GM19239 (cell line): ENCODE measurements around the gene HLA-B.

Experiments
- DNase-seq: peaks from one replicate; pipeline ENCODE4 v3.0.0; 2011; ENCODE audit warnings: low spot score; ENCODE audit not compliant: insufficient read length
- FAIRE-seq: peaks from 2 replicates; lab custom pipeline; 2011; peaks lifted over from hg19 to GRCh38; lab: Jason Lieb, UNC

The HLA-B gene

GRCh38 chr6:31354158-31354863 is 2.7 kb downstream of the HLA-B start:
- FAIRE-seq, result no peak

DNA sequence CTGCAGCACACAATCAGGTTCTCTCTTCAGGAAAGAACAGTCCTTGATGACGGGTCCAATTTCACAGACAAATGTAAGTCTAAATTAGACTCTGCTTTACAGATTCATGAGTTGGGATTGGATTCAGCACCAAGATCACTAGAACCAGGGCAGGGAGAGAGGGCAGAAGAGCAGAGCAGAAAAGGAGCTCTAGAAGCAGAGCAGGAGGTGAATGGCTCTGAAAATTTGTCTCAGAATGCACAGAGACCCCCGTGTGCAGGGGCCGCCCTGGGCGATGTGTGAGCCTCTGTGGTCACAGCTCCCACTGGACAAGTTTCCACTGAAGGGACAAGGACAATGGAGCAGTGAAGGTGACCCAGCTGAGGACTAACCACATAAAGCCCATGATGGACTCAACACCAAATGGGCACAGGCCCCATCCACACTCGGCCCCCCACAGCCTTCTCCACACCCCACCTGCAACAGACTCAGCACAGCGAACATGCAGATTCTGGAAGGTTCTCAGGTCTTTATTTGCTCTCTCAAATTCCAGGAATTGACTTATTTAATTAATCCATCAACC is 3.5 kb downstream of the HLA-B start:
- FAIRE-seq, result no peak
- DNase-seq, result no peak

More at GRCh38 chr6:31354158-31354863, 2.7 kb downstream of the HLA-B start:
- DNase-seq, result no peak

GRCh38 chr6:31352683-31353383 is 4.1 kb downstream of the HLA-B start:
- DNase-seq, result no peak
- FAIRE-seq, result no peak

GRCh38 chr6:31352310-31352682 is 4.7 kb downstream of the HLA-B start:
- no peak for FAIRE-seq
- no peak for DNase-seq

DNA sequence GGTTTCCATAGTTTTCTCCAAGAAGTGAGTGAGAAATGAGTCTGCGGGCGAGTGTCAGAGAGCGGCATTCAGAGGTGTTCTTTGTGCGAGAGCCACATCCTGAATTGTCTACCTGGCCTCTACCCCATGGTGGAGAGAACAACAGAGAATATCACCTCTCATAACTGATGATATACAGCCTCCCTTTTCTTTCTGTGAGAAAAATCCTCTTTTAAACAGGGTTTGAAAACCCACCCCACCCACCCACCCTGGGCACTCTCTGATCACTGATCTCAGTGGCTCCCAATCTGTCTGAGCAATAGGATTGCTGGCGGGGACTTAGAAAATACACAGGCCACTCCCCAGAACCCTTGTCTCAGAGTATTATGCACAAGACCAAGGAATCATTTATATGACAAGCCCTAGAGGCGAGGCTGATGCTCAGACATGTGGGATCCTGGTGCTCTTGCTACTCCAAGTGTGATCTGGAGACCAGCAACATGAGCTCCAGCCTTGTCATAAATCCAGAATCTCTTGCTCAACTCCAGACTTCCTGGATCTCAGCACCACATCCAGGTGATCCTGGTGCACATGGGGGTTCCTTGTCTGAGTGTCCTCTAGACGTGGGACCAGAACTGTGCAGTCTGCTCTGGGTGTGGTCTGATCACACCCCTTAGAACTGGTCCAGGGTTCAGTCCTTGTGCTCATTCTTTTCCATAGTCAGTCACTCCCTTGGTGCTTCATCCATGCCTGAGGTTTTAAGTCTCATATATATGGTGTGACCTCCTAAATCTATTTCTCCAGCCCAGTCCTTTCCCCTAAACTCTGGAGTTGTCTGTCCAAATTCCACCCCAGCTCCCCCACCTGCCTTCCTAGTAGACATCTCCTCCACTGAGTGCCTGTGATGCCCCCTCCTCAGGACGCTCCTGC is 5.3 kb downstream of the HLA-B start:
- FAIRE-seq (no peak), DNase-seq (no peak)

DNA sequence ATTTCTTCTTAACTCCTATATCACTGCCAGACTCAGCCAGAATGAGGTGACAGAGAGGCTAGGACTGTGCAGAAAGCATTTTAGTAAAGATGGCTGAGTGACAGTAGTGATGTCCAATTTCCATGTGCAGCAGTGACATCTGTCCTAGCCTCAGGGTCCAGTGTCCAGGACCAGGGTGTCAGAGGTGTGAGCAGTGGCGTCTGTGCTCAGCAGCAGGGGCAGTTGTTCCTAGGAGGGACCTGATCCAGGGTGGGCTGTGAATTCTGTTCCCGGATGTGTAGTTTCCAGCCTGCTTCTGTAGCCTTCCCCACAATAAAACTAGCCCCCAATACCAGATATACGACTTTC is 6.0 kb downstream of the HLA-B start:
- no peak for FAIRE-seq

DNA sequence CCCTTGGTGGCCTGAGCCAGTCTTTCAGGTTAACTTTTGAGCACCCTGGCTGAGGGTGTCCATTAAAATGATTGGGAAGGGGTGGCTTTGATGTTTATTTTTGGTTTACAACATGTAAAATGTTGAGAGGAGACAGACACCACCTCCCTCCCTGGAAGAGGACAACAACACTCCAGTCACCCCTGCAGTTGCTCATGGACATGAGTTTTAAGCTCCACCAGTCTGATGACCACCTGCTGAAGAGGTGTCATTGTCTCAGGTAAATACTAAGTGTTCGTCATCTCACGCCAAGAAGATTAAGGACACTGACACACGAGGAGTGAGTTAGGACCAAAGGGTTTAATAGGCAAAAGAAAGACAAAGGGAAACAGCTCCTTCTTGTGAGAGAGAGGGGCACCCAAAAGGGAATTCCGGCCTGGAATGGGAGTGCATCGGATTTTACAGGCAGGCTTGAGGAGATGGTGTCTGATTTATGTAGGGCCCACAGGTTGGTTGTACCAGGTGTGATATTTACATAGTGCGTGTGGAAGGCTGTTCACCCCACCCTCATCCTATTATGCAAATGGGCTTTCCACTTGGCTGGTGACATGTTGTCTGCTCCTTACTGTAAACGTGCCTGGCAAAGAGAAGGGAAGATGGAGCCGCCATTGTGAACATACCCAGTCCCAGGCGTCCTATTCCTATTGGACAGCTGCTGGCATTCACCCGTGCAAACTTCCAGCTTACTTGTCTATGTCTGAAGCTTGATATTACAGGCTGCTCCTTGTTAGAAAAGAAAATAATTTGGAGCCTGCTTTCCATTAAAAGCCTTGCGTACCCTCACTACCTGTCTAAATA is 6.6 kb downstream of the HLA-B start:
- peak; percentile 48 for FAIRE-seq
- DNase-seq, result no peak

More for the DNA sequence above, 6.0 kb downstream of the HLA-B start:
- DNase-seq, result no peak

DNA sequence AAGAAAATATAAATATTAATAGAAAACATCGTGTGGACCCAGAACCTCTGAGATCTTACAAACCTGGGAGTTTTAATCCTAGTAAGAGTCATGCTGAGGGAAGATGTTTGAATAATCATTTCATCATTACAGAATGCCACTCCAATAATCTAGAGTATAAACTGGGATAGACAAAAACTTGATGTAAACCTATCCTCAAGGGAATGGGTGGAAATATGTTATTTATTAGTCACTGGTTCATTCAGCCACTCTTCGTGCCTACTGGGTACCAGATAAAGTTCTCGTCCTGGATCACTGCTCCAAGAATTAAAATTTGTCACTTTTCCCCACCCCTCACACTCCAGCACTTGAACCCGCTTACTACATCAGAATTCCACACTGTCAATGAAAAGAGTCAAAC is 7.7 kb downstream of the HLA-B start:
- DNase-seq (no peak), FAIRE-seq (no peak)

DNA sequence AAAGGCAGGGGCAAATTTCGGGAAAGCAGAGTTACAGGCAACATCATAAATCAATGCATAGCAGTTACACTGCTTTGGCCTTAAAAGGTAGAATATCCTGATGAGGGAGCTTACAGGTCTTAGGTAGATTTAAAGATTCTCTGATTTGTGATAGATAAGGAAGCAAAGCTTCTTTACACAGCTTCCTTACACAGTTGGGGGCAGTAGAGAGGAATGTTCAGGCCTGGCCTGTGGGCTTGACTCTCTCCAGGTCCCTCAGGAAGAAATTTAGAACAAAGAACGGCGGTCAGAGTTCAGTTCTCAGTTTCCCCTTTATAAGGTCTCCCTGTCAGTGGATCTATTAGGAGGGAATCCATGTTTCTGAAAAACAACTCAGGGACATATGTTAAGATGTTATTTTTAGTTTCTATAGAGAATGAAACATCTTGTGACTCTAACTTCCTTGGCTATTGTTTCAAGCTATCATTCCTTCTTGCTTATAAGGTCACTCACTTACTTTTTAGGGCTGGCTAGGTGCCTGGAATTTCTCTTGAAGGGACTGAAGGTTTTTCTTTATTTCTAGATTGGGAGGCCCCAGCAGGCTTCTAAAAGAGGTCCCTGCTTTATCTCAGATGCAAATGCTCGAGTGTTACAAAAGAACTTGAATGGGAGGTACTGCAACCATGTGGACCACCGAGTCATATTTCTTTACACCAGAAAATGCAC is 11.8 kb downstream of the HLA-B start:
- DNase-seq (no peak), FAIRE-seq (no peak)

DNA sequence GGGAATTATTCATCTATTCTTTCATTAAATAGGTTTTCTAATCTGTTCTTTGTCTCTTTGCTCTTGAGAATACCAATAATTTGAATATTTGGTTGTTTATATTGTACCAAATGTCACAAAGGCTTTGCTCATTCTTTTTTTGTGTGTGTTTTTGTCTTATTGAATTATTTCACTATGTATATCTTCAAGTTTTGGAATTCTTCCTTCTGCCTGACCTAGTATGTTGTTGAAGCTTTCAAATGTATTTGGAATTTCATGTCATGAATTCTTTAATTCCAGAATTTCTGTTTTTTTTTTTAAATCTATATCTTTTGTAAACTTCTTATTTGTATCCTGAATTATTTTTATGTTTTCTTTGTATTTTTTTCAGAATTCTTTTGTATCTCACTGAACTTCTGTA is 16.8 kb downstream of the HLA-B start:
- DNase-seq (no peak), FAIRE-seq (no peak)

GRCh38 chr6:31339210-31339609 is 17.8 kb downstream of the HLA-B start:
- FAIRE-seq, result peak; percentile 31

GRCh38 chr6:31336896-31337496 is 20.0 kb downstream of the HLA-B start:
- no peak for DNase-seq
- no peak for FAIRE-seq

More at GRCh38 chr6:31339210-31339609, 17.8 kb downstream of the HLA-B start:
- no peak for DNase-seq

GRCh38 chr6:31332637-31333602 is 24.1 kb downstream of the HLA-B start:
- FAIRE-seq, result peak; percentile 44
- DNase-seq, result no peak

- FAIRE-seq (no peak), DNase-seq (no peak)
Observed at GRCh38 chr6:31328355-31328960, 28.5 kb downstream of the HLA-B start.

DNA sequence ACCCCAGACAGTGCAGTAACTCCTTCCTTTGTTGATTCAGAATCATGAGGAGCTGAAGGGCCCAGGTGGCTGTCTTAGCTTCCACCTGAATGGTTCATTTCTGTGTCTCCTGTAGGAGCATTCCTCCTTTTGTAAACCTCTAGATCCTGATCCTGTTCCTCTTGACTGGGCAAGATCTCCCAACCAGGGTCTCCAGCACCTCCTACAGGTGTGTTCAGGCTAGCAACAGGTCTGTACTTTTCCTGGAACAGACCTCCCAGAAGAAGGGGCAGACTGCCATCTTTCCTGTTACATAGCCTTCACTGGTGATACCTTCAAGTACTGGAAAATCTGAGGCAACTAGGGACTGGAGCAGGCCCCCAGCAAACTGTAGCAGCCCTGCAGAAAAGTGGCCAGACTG is 35.2 kb downstream of the HLA-B start:
- FAIRE-seq, result no peak
- no peak for DNase-seq

- DNase-seq (no peak), FAIRE-seq (no peak)
Observed at GRCh38 chr6:31321005-31321707, 35.8 kb downstream of the HLA-B start.

- DNase-seq (no peak), FAIRE-seq (no peak)
Observed at GRCh38 chr6:31317036-31317435, 39.9 kb downstream of the HLA-B start.
